Frontal cortex (tissue), 4 donors: Measurements from ENCODE around the gene HUS1. TPM values are rescaled to one million over a fixed set of nuclear protein-coding genes. Genes with fewer than 3 reads are reported as not detected.
"Not testable (repeated sequence)": the region's sequence is repeated elsewhere in the genome, so short reads cannot be mapped to it uniquely, and the experiment has no call there.

ENCODE experiments used
- DNase-seq, 2 donors: peaks; one replicate each; pipeline ENCODE4 v3.0.0; 2012; ENCODE audit warnings: low spot score in 2 of 2
- FAIRE-seq: peaks from 2 replicates; lab custom pipeline; 2012; peaks lifted over from hg19 to GRCh38; lab: Jason Lieb, UNC
- total RNA-seq: library from RNA; depleted of rRNA; stranded (reverse); fragments of >200 nt; gene quantifications from one replicate; pipeline ENCODE4 v1.2.3, GENCODE V29; 2014
- donor health status: control.
- donor health status: control.
- donor health status: control.

The HUS1 gene
- total RNA-seq, 1 donor from 2014 or later = 15.5 TPM

DNA sequence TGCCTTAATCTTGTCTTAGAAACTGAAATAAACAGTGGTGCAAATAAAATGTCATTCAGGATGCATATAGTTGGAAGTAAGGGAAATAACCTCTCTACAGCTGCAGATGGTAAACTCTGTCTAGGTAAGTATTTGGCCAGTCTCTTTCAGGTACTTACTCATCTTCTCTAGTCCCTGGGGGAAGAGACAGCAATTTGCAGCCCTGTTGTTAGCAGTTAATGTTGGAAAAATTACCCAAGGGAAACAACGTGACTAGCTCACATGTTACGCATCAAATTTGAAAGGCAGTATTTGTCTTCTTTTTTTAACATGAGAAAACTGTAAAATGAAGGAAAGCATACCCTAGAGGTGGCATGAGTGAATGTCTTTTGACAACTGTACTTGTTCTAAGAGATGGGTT, 3.2 kb upstream of the HUS1 start:
- no peak for FAIRE-seq
- no peak for DNase-seq

GRCh38 chr7:47980648-47981047, 1.2 kb upstream of the HUS1 start:
- not testable (repeated sequence) for DNase-seq, FAIRE-seq

DNA sequence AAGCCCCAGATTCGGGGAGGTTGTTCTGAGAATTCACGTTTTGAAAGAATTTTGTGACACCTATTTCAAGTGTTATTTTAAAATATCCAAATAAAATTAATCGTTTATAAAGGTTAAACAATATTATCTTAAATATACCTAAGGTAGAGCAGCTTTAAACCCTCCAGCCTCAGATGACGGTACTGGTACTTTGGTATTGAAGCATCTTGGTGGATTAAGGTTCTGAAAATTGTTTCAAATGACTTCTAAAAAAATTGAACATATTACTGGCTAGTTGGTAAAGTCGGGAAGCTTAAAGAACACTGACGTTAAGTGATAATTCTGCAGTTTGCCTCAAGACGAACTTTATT, 392 bp upstream of the HUS1 start:
- no peak for DNase-seq
- FAIRE-seq = no peak

GRCh38 chr7:47978790-47979144, 648 bp downstream of the HUS1 start:
- DNase-seq (no peak), FAIRE-seq (no peak)

- FAIRE-seq = no peak
These were observed 5.7 kb downstream of the HUS1 start for GRCh38 chr7:47973739-47974138.

GRCh38 chr7:47970761-47971160, 8.7 kb downstream of the HUS1 start:
- no peak for FAIRE-seq

More at GRCh38 chr7:47973739-47974138, 5.7 kb downstream of the HUS1 start:
- DNase-seq = no peak

DNA sequence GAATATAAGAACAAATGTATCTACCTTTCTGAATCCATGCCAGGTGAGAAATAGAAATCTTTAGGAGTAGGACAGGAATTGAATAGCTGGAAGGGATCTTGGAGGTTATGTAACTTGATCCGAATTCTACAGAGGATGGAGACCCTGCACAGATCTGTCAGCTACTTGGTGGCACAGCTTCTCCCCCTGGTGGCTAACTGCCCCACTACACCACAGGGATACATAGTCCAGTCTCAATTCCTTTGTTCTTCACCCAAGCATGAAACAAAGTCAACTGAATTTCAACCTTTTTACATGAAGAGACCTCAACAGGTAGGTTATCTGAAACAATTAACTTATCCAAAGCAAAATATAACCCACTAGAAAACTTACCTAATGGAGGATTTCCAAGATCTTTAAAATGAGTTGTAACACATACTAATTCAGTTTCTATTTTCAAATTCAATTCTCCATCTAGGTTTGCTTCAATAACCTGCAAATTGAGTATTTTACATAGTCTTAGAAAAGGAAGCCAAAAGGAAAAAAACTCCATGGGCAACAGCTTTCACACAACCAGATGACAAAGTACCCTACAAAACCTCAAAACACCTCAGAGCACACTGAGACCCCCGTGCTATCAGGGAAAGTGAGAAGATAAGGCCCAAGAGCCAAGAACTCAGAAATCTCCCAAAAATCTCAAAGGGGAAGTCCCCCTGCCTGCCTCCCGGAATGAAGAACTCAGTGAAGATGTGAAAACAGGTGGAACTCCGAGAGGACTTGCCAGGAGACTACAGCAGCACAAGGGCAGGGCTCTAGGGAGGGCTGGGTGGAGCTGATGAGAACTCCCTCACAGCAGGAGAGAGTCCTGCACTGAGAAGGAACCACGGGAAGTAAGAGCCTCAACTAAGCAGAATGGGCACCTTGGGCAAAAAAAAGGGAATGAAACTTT, 10.3 kb downstream of the HUS1 start:
- DNase-seq (peak; percentile 47 to 72), FAIRE-seq (no peak)

More at GRCh38 chr7:47970761-47971160, 8.7 kb downstream of the HUS1 start:
- no peak for DNase-seq

- no peak for FAIRE-seq
- no peak for DNase-seq
These were observed 11.7 kb downstream of the HUS1 start for GRCh38 chr7:47967708-47968107.

DNA sequence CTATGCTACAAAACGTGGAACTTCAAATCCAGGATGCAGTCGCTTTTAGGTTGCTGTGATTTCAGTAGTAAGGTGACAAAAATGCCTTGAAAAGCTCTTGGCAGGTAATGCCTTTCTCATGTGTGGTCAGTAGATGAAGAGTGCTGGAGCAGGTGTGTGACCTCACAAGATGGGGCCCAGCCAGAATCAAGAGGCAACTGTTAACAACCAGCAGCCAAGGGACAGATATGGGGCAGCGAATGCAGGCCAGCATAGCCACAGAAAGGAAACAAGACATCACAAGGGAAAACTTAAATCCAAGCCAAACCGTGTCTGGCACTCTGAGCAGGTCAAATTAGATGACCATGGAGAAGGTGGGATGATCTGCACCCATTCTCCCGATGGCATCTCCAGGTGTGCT, 12.3 kb downstream of the HUS1 start:
- DNase-seq = no peak

DNA sequence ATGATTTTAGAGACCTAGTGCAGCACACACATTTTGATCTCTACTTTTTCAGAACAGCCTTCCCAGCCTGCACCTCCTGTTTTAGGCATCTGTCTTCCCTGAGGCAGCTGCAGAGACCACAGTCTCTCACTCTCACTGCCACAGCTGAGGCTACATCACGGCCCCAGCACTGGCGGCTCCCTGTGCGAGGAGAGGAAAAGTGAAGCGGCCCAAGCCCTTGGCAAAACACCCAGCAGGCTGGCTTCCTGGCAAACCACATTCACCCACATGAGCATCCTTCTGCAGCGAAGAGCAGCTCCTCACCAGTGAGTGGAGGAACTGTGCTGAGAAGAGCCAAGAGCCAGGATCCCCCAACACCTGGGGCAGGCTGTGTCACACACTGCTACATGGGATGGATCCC, 14.0 kb downstream of the HUS1 start:
- DNase-seq (no peak), FAIRE-seq (no peak)

More for the DNA sequence above, 12.3 kb downstream of the HUS1 start:
- FAIRE-seq = no peak

DNA sequence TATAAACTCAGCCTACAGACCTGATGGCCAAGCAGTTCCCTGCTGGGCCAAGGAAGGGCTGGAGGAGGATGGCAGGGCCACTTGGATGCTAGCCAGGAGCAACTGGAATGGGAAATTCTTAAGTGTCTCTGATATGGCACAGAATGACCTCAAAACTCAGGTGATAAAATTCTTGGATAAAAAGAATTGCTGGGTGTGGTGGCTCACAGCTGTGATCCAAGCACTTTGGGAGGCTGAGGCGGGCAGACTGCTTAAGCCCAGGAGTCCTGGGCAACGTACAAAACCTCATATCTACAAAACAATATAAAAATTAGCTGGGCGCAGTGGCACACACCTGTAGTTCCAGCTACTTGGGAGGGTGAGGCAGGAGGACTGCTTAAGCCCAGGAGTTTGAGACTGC, 17.2 kb downstream of the HUS1 start:
- FAIRE-seq (no peak), DNase-seq (no peak)

DNA sequence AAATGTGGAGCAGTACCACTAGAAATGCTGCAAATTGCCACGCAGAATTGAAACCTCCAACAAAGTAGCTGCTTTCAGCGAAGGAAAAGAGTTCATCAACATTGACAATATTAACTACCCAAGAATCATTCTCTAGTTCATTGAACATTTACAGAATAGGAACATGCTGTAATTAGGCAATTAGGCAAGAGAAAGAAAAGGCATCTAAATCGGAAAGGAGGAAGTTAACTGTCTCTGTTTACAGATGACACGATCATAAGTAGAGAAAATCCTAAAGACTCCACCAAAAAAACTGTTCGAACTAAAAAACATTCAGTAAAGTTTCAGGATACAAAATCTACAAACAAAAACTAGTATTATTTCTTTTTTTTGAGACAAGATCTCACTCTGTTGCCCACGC, 22.3 kb downstream of the HUS1 start:
- FAIRE-seq (no peak), DNase-seq (no peak)

- no peak for FAIRE-seq
- no peak for DNase-seq
These were observed 23.2 kb downstream of the HUS1 start for GRCh38 chr7:47956220-47956619.

- DNase-seq (no peak), FAIRE-seq (no peak)
These were observed 25.0 kb downstream of the HUS1 start for GRCh38 chr7:47954231-47954911.

DNA sequence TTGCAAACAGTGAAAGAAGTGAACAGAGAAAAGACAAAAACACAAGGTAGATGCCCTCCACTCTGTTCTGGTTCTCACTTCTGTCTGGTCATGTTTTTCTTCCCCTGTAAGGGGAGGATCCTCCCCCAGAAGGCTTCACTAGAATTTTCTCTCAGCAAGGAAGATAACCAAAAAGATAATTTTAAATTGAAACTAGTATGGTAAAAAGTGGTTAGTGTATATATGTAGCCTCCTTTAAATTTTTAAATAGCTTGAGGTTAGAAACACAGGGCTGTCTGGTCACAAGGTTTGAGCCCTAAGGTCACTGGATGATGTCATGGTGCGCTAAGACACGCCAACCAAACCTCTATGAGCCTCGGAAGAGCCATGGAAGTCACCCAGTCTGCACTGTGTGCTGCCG, 25.6 kb downstream of the HUS1 start:
- no peak for DNase-seq
- no peak for FAIRE-seq

- no peak for DNase-seq
- FAIRE-seq = no peak
These were observed 27.2 kb downstream of the HUS1 start for GRCh38 chr7:47952224-47952623.

- FAIRE-seq = no peak
- DNase-seq = no peak
These were observed 28.0 kb downstream of the HUS1 start for GRCh38 chr7:47951374-47951773.

DNA sequence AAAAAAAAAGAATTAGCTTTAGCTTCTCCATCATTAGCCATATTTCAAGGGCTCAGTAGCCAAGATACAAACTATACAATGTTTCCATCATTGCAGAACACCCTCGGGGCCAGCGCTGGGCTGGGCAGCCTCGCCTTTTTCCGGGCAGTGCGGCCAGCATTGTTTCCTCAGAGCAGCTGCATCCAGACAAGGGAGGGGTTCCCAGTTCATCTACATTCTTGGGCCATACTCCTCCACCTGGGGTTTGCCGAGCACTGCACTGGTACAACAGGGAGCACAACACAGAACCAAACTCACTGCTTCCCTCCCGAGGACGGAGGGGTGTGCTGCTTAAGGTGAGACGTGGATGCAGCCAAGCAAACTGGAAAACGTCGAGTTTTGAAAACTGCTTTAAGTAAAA, 28.7 kb downstream of the HUS1 start:
- no peak for FAIRE-seq
- DNase-seq = no peak

DNA sequence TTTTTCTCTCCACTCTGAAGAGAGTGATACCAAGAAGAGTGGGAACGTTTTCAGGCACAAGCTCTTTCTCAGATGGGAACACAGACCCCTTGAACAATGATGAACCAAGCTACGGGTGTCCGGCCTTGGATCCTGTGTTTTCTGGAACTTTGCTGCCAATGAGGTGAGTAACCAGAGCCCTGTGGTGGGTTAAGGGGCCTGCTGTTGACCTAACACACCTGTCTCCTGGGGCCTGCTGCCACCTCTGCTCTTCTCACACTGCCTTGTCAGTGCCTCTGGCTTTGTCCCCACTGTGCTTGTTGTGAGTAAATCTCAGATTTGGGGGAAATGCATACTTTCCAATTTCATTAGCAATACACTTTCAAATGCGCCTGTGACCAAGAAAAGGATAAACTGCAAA, 29.7 kb downstream of the HUS1 start:
- DNase-seq (no peak), FAIRE-seq (no peak)

- DNase-seq = no peak
- no peak for FAIRE-seq
These were observed 31.1 kb downstream of the HUS1 start, which contains the start of gene PKD1L1 for GRCh38 chr7:47948141-47948790. Gene PKD1L1 (minus strand): TSS chr7:47948466. CDS start chr7:47948440, 26 bp downstream.

GRCh38 chr7:47947355-47947749, 32.1 kb downstream of the HUS1 start:
- FAIRE-seq (no peak), DNase-seq (no peak)
